ENCODE data around the gene NEDD8. TPM values are rescaled to one million over a fixed set of nuclear protein-coding genes. Genes with fewer than 3 reads are reported as not detected.
"Not testable (repeated sequence)": the region's sequence is repeated elsewhere in the genome, so short reads cannot be mapped to it uniquely, and the experiment has no call there.

Gene NEDD8
- total RNA-seq, 1 experiment from 2014 or later = 192 TPM

DNA sequence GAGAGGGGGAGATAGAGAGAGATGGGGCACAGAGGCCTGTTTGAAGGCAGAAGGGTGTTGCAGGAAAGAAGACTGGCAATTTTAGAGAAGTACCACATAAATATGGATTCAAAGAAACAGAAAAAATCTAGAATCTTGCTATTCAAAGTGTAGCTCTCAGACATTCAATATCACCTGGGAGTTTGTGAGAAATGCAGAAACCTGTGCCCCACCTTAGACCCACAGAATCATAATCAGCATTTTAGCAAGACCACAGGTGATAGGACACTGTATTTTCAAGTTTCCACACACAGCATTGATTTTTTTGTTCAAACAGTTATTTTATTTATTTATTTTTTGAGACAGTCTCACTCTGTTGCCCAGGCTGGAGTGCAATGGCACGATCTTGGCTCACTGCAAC, 3.3 kb downstream of the NEDD8 start:
- no peak for DNase-seq
- peaks cover 31% of the 10 kb centered on the region for H3K36me3 Mint-ChIP-seq (ENCODE audit: insufficient read depth, unreplicated experiment)
- CTCF ChIA-PET = interaction anchor here (0.6 kb wide), 3 partner anchors 10 to 27 kb away, joined by 3 to 4 read pairs (median 3); partner anchors contain the start of gene MDP1
- H3K27me3 Mint-ChIP-seq (ENCODE audit: unreplicated experiment) = no peaks in the 10 kb centered on the region
- intact Hi-C loops (cut with micrococcal nuclease; ENCODE audit: unreplicated experiment) = no loop called here
- TF ChIP-seq, protein P1, sequence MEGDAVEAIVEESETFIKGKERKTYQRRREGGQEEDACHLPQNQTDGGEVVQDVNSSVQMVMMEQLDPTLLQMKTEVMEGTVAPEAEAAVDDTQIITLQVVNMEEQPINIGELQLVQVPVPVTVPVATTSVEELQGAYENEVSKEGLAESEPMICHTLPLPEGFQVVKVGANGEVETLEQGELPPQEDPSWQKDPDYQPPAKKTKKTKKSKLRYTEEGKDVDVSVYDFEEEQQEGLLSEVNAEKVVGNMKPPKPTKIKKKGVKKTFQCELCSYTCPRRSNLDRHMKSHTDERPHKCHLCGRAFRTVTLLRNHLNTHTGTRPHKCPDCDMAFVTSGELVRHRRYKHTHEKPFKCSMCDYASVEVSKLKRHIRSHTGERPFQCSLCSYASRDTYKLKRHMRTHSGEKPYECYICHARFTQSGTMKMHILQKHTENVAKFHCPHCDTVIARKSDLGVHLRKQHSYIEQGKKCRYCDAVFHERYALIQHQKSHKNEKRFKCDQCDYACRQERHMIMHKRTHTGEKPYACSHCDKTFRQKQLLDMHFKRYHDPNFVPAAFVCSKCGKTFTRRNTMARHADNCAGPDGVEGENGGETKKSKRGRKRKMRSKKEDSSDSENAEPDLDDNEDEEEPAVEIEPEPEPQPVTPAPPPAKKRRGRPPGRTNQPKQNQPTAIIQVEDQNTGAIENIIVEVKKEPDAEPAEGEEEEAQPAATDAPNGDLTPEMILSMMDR (IDR thresholded peaks at IDR 0.05; ENCODE audit: unreplicated experiment) = no peak
- no peak overlapping the region for H3K27ac Mint-ChIP-seq (ENCODE audit: unreplicated experiment)
- H3K9me3 Mint-ChIP-seq (ENCODE audit: low read depth, unreplicated experiment) = no peaks in the 10 kb centered on the region
- H3K4me3 Mint-ChIP-seq (ENCODE audit: low read depth, unreplicated experiment) = no peak overlapping the region
- H3K4me1 Mint-ChIP-seq (ENCODE audit: low read depth, unreplicated experiment) = peaks cover 13% of the 10 kb centered on the region
- no TSS peak for BruUV-seq (replicated peaks)

GRCh38 chr14:24226473-24226872, 5.7 kb downstream of the NEDD8 start:
- no TSS peak for BruUV-seq (replicated peaks)
- CTCF ChIA-PET = no interaction called here
- TF ChIP-seq, protein P1 (IDR thresholded peaks at IDR 0.05; ENCODE audit: unreplicated experiment) = no peak
- no peaks in the 10 kb centered on the region for H3K27me3 Mint-ChIP-seq (ENCODE audit: unreplicated experiment)
- intact Hi-C loops (cut with micrococcal nuclease; ENCODE audit: unreplicated experiment) = no loop called here
- H3K4me1 Mint-ChIP-seq (ENCODE audit: low read depth, unreplicated experiment) = peaks cover 9% of the 10 kb centered on the region
- H3K36me3 Mint-ChIP-seq (ENCODE audit: insufficient read depth, unreplicated experiment) = peaks cover 10% of the 10 kb centered on the region
- no peaks in the 10 kb centered on the region for H3K9me3 Mint-ChIP-seq (ENCODE audit: low read depth, unreplicated experiment)
- no peak overlapping the region for H3K27ac Mint-ChIP-seq (ENCODE audit: unreplicated experiment)
- DNase-seq = no peak
- H3K4me3 Mint-ChIP-seq (ENCODE audit: low read depth, unreplicated experiment) = no peak overlapping the region

DNA sequence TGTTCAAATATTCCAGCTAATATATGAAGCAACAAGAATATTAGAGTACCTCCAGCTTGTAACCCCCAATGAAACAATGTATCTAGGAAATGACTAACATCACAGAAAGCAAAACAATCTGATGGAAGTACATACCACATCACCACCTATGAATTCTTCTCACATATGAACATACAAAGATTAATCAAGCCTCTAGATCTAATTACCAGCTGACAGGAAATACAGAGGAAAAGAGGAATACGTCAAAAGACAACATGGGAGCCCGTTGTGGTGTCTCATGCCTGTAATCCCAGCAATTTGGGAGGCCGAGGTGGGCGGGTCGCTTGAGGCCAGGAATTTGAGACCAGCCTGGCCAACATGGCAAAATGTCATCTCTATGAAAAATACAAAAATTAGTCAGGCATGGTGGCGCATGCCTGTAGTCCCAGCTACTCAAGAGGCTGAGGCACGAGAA, 7.5 kb downstream of the NEDD8 start:
- CTCF ChIA-PET = no interaction called here
- Mint-ChIP-seq H3K36me3 (ENCODE audit: insufficient read depth, unreplicated experiment) (peaks cover 9% of the 10 kb centered on the region), H3K4me3 (ENCODE audit: low read depth, unreplicated experiment) (no peak overlapping the region), H3K27ac (ENCODE audit: unreplicated experiment) (no peak overlapping the region), H3K9me3 (ENCODE audit: low read depth, unreplicated experiment) (no peaks in the 10 kb centered on the region), H3K4me1 (ENCODE audit: low read depth, unreplicated experiment) (peaks cover 9% of the 10 kb centered on the region), H3K27me3 (ENCODE audit: unreplicated experiment) (no peaks in the 10 kb centered on the region)
- no TSS peak for BruUV-seq (replicated peaks)
- TF ChIP-seq, protein P1 (IDR thresholded peaks at IDR 0.05; ENCODE audit: unreplicated experiment) = no peak
- DNase-seq = no peak
- intact Hi-C loops (cut with micrococcal nuclease; ENCODE audit: unreplicated experiment) = no loop called here

GRCh38 chr14:24222987-24223386, 9.2 kb downstream of the NEDD8 start:
- H3K36me3 Mint-ChIP-seq (ENCODE audit: insufficient read depth, unreplicated experiment); H3K27ac Mint-ChIP-seq (ENCODE audit: unreplicated experiment); H3K9me3 Mint-ChIP-seq (ENCODE audit: low read depth, unreplicated experiment); DNase-seq; H3K27me3 Mint-ChIP-seq (ENCODE audit: unreplicated experiment); CTCF ChIA-PET; intact Hi-C loops (cut with micrococcal nuclease; ENCODE audit: unreplicated experiment); H3K4me3 Mint-ChIP-seq (ENCODE audit: low read depth, unreplicated experiment); H3K4me1 Mint-ChIP-seq (ENCODE audit: low read depth, unreplicated experiment); BruUV-seq (replicated peaks): not testable (repeated sequence)

- H3K4me1 Mint-ChIP-seq (ENCODE audit: low read depth, unreplicated experiment) = peaks cover 2% of the 10 kb centered on the region
- no peaks in the 10 kb centered on the region for H3K27me3 Mint-ChIP-seq (ENCODE audit: unreplicated experiment)
- CTCF ChIA-PET = interaction anchor here (0.6 kb wide), 1 partner anchor 9 kb away, joined by 4 read pairs; no protein-coding TSS in a partner anchor
- H3K36me3 Mint-ChIP-seq (ENCODE audit: insufficient read depth, unreplicated experiment) = peaks cover 22% of the 10 kb centered on the region
- intact Hi-C loops (cut with micrococcal nuclease; ENCODE audit: unreplicated experiment) = no loop called here
- TF ChIP-seq, protein P1 (IDR thresholded peaks at IDR 0.05; ENCODE audit: unreplicated experiment) = no peak
- no peak overlapping the region for H3K27ac Mint-ChIP-seq (ENCODE audit: unreplicated experiment)
- no peaks in the 10 kb centered on the region for H3K9me3 Mint-ChIP-seq (ENCODE audit: low read depth, unreplicated experiment)
- no peak for DNase-seq
- no peak overlapping the region for H3K4me3 Mint-ChIP-seq (ENCODE audit: low read depth, unreplicated experiment)
- BruUV-seq (replicated peaks) = no TSS peak
These were observed 12.6 kb downstream of the NEDD8 start for GRCh38 chr14:24219521-24219920.

Measured in Calu3 (cell line).